Smooth muscle cell (in vitro differentiated cells): ENCODE data around the gene MFAP1. TPM values are rescaled to one million over a fixed set of nuclear protein-coding genes. Genes with fewer than 3 reads are reported as not detected.

Source experiments
- DNase-seq: peaks from one replicate; lab custom pipeline; 2025; ENCODE audit not compliant: unreplicated experiment; lab: John Stamatoyannopoulos, UW
- H2AFZ ChIP-seq: fragments of 200-600 bp; sonication (generic); 2 replicates; pipeline ENCODE4 v1.6.0; 2016; ENCODE audit warnings: antibody characterized with exemption, low read depth, mild to moderate bottlenecking
- H3F3A ChIP-seq: fragments of 200-600 bp; sonication (generic); 2 replicates; pipeline ENCODE4 v1.6.0; 2017; ENCODE audit warnings: antibody characterized with exemption, low read depth
- H3K27ac ChIP-seq: fragments of 200-600 bp; sonication (generic); 2 replicates; pipeline ENCODE4 v1.5.1; 2016; ENCODE audit warnings: low read depth, mild to moderate bottlenecking
- H3K27me3 ChIP-seq: fragments of 200-600 bp; sonication (generic); 2 replicates; pipeline ENCODE4 v1.6.1; 2016; ENCODE audit warnings: low read depth, mild to moderate bottlenecking
- H3K36me3 ChIP-seq: fragments of 200-600 bp; sonication (generic); 2 replicates; pipeline ENCODE4 v1.5.1; 2016; ENCODE audit warnings: low read depth
- H3K4me1 ChIP-seq: fragments of 200-600 bp; sonication (generic); 2 replicates; pipeline ENCODE4 v1.5.1; 2016; ENCODE audit warnings: low read depth
- H3K4me2 ChIP-seq: fragments of 200-600 bp; sonication (generic); 2 replicates; pipeline ENCODE4 v1.6.0; 2016; ENCODE audit warnings: mild to moderate bottlenecking
- H3K4me3 ChIP-seq: fragments of 200-600 bp; sonication (generic); 2 replicates; pipeline ENCODE4 v1.5.1; 2016; ENCODE audit warnings: mild to moderate bottlenecking
- H3K79me2 ChIP-seq: fragments of 200-600 bp; sonication (generic); 2 replicates; pipeline ENCODE4 v1.6.0; 2016; ENCODE audit warnings: low read depth, mild to moderate bottlenecking
- H3K9ac ChIP-seq: fragments of 200-600 bp; sonication (generic); 2 replicates; pipeline ENCODE4 v1.6.0; 2016; ENCODE audit warnings: low read depth
- H3K9me3 ChIP-seq: fragments of 200-600 bp; sonication (generic); replicated peaks from 2 replicates; pipeline ENCODE4 v1.5.1; 2016; ENCODE audit warnings: low read depth
- H4K20me1 ChIP-seq: fragments of 200-600 bp; sonication (generic); 2 replicates; pipeline ENCODE4 v1.6.0; 2016; ENCODE audit warnings: low read depth
- WGBS: methylation state at CpG from one replicate; pipeline ENCODE4 v1.1.7; 2016; ENCODE audit warnings: low lambda C conversion rate; 5-methylcytosine and 5-hydroxymethylcytosine counted together
- polyA plus RNA-seq: library from polyadenylated mRNA; unstranded; fragments of >200 nt; fragmentation: Nextera tagmentation; extraction: Ambion mirVana; gene quantifications from 2 replicates; pipeline ENCODE4 v1.2.1, GENCODE V29; 2016
- total RNA-seq: library from RNA; depleted of rRNA; stranded (reverse); fragments of >200 nt; gene quantifications from 2 replicates; pipeline ENCODE4 v1.2.3, GENCODE V29; 2014
- TF ChIP-seq, protein P1 (sequence below): fragments of 200-600 bp; sonication (generic); IDR thresholded peaks from 2 replicates; pipeline ENCODE4 v1.5.1; 2017; ENCODE audit warnings: borderline replicate concordance, mild to moderate bottlenecking, antibody characterized with exemption; ENCODE audit not compliant: insufficient read depth, poor library complexity, severe bottlenecking

MFAP1 gene
- total and polyA plus RNA-seq, 2 experiments from 2014 or later = 34.9 to 41.2 TPM

DNA sequence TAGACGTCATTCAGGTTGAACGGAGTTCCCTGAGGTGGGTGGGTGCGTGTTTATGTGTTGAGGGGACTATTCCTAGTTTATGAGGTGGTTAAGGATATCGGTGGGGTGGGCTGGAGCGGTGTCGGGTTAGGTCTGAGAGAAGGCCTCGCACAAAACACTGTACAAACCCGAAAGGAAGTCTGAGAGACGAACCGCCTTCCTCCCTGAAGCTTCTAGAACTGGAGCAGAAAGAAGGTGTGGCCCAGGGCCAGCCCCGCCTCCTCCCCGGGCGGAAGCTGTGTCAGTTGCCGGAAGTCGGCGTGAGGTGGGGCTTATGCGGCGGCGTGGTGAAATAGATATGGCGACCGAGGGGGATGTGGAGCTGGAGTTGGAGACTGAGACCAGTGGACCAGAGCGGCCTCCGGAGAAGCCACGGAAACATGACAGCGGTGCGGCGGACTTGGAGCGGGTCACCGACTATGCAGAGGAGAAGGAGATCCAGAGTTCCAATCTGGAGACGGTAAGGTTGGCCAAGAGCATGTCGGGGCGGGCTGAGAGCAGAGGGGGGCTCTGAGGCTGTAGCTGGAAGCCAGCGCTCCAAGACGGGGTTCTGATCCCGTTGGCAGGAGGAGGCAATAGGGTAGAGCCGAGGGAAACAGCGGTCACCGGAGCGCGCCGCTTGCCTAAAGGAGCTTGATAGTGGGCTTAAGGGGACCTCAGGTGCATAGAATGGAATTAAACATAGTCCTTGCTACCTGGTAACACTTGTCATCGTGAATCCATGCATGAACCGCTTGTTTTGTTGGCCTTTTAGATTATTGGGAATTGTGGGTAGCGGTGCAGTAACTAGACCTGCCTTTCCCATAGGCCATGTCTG, 24.0 kb downstream of the MFAP1 start, which contains the start of gene HYPK:
TSS of gene HYPK (plus strand) at position 314 of the 856 bp plus-strand sequence. CDS start at position 338, 24 bp downstream.
- peak within 1 kb of the TSS; percentile 86 for H3K9ac ChIP-seq
- H3K4me1 ChIP-seq = peaks cover 15% of the 10 kb centered on the region
- 8% methylated on average over 42 of the region's 44 CpGs for WGBS
- no peak within 1 kb of the TSS for H2AFZ ChIP-seq
- peak; percentile 62 for DNase-seq
- TF ChIP-seq, protein P1, sequence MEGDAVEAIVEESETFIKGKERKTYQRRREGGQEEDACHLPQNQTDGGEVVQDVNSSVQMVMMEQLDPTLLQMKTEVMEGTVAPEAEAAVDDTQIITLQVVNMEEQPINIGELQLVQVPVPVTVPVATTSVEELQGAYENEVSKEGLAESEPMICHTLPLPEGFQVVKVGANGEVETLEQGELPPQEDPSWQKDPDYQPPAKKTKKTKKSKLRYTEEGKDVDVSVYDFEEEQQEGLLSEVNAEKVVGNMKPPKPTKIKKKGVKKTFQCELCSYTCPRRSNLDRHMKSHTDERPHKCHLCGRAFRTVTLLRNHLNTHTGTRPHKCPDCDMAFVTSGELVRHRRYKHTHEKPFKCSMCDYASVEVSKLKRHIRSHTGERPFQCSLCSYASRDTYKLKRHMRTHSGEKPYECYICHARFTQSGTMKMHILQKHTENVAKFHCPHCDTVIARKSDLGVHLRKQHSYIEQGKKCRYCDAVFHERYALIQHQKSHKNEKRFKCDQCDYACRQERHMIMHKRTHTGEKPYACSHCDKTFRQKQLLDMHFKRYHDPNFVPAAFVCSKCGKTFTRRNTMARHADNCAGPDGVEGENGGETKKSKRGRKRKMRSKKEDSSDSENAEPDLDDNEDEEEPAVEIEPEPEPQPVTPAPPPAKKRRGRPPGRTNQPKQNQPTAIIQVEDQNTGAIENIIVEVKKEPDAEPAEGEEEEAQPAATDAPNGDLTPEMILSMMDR = no peak
- H3K9me3 ChIP-seq = no peaks in the 10 kb centered on the region
- H3K79me2 ChIP-seq = peaks cover 21% of the 10 kb centered on the region
- H4K20me1 ChIP-seq = peaks cover 29% of the 10 kb centered on the region
- peak within 1 kb of the TSS; percentile 88 for H3K4me3 ChIP-seq
- H3K27me3 ChIP-seq = no peaks in the 10 kb centered on the region
- H3K27ac ChIP-seq = peak within 1 kb of the TSS; percentile 43
- peaks cover 7% of the 10 kb centered on the region for H3K36me3 ChIP-seq
- peak within 1 kb of the TSS; percentile 92 for H3K4me2 ChIP-seq
- H3F3A ChIP-seq = peaks cover 49% of the 10 kb centered on the region

DNA sequence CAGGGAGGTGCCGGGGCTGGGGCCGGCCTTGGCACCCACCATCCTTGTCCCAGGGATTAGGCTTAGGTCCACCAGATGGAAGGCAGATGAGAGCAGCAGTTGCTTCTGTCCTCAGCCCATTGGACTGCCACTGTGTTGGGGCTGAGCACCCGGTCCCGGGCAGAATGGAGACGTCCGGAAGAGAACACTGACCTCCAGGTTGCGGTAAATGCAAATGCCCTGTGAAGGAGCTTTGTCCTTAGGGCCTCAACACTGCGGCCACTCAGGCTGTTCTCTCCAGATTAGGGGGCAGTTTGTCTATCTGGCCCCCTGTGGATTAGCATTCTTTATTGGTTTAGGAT, 24.6 kb downstream of the MFAP1 start, which contains the start of gene SERINC4:
TSS of gene SERINC4 (minus strand) at position 276 of the 341 bp plus-strand sequence. CDS start at position 42, 234 bp downstream.
- peaks cover 35% of the 10 kb centered on the region for H4K20me1 ChIP-seq
- H3K9me3 ChIP-seq = no peaks in the 10 kb centered on the region
- H3F3A ChIP-seq = peaks cover 55% of the 10 kb centered on the region
- H2AFZ ChIP-seq = no peak within 1 kb of the TSS
- DNase-seq = no peak
- 97% methylated on average over 8 of the region's 8 CpGs for WGBS
- peak within 1 kb of the TSS; percentile 43 for H3K27ac ChIP-seq
- peaks cover 7% of the 10 kb centered on the region for H3K36me3 ChIP-seq
- H3K4me1 ChIP-seq = peaks cover 21% of the 10 kb centered on the region
- TF ChIP-seq, protein P1 = no peak
- H3K9ac ChIP-seq = peak within 1 kb of the TSS; percentile 86
- H3K79me2 ChIP-seq = peaks cover 27% of the 10 kb centered on the region
- no peaks in the 10 kb centered on the region for H3K27me3 ChIP-seq
- peak within 1 kb of the TSS; percentile 92 for H3K4me2 ChIP-seq
- H3K4me3 ChIP-seq = peak within 1 kb of the TSS; percentile 88

DNA sequence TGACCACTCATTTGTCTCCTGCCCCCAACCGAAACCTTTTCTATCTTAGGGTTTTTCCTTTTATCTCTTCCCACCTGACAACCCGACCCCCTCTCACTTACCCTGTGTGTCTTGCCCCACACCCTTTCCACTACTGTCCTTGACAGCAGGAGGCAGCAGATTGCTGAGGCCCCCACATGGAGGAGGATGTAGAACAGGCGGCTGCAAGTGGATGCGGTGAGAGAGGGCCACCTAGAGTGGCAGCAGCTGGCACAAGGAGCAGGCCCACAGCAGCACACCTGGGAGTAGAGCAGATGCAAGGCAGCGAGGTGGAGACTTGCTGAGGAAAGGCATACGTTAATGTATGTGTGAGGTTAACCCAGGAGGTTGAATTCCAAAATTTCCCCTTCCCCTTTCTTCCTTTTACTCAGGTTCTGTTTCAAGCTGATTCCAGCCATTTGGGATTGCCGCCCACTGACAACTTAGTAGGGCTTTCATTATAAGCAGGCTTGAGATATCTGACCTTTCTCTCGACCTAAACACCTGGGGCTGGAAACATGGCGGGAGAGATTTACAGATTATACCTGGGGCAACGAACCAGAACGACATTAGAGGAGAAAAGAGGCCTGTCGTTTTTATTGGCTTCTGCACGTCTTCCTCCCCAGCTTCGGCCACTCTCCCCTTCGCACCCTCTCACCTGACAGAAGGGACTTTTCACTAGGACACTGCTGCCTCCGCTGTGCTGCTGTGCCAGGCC, 25.1 kb downstream of the MFAP1 start:
- 91% methylated on average over 16 of the region's 16 CpGs for WGBS
- Histone ChIP-seq H2AFZ (no peak overlapping the region), H3F3A (peaks cover 58% of the 10 kb centered on the region), H3K36me3 (peaks cover 4% of the 10 kb centered on the region), H3K9me3 (no peaks in the 10 kb centered on the region), H3K4me3 (no peak overlapping the region), H3K9ac (no peak overlapping the region), H3K27ac (peak overlapping the region; percentile 43), H3K79me2 (peaks cover 33% of the 10 kb centered on the region), H3K27me3 (no peaks in the 10 kb centered on the region), H4K20me1 (peaks cover 40% of the 10 kb centered on the region), H3K4me2 (no peak overlapping the region), H3K4me1 (peaks cover 26% of the 10 kb centered on the region)
- TF ChIP-seq, protein P1 = no peak
- DNase-seq = no peak
